Panc1 (cell line): ENCODE results near the gene SCGB1D4.
A peak's percentile ranks its signal among the peaks of the same experiment; 100 is the strongest.

Source experiments
- POLR2AphosphoS5 ChIP-seq: IDR thresholded peaks from 2 replicates; pipeline ENCODE4 v1.6.1; 2012; ENCODE audit warnings: mild to moderate bottlenecking, low read depth, low read length, moderate library complexity
- TCF7L2 ChIP-seq: IDR thresholded peaks from 2 replicates; pipeline ENCODE4 v1.6.1; 2011; ENCODE audit warnings: mild to moderate bottlenecking, low read depth, low read length, inconsistent platforms
- TF ChIP-seq, protein P1 (sequence below): fragments of 450-650 bp; IDR thresholded peaks from 2 replicates; pipeline ENCODE4 v1.5.1; 2017; ENCODE audit warnings: mild to moderate bottlenecking
- TF ChIP-seq, protein P2 (sequence below), 2 experiments: IDR thresholded peaks; 2 replicates each; pipeline ENCODE4 v1.6.1; 2011 to 2012; ENCODE audit warnings: low read depth in 2 of 2, control low read depth in 1 of 2, low read length in 1 of 2, mild to moderate bottlenecking in 1 of 2, moderate library complexity in 1 of 2; ENCODE audit not compliant: insufficient read depth in 1 of 2

DNA sequence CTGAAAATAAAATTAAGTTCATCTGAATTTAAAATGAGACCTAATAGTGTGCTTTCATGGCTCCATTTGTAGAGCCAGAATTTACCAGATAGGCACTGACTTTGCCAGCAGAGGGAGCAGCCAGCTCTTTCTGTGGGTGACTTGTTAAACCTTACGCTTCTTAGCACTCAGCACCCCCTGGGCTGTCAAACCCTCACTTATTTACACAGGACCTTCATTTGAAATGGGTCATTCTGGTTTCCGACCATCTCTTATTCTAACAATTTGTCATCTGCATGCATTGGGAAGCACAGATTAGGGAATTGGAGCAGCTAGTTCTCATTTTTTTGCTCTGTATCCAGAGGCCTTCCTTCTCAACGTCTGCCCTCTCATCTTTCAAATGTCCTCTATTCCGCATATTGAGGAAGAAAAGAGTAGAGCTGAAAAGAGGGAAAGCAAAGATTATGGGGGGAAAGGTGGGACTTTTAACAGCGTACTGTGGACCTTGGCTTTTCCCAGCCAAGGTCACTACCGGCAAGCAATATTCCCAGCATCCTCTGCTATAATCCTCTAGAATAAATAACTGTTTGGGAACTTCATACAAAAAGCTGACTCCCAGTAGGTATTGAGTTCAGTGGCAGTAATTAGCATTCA is 41.5 kb upstream of the SCGB1D4 start:
- TF ChIP-seq, protein P1, sequence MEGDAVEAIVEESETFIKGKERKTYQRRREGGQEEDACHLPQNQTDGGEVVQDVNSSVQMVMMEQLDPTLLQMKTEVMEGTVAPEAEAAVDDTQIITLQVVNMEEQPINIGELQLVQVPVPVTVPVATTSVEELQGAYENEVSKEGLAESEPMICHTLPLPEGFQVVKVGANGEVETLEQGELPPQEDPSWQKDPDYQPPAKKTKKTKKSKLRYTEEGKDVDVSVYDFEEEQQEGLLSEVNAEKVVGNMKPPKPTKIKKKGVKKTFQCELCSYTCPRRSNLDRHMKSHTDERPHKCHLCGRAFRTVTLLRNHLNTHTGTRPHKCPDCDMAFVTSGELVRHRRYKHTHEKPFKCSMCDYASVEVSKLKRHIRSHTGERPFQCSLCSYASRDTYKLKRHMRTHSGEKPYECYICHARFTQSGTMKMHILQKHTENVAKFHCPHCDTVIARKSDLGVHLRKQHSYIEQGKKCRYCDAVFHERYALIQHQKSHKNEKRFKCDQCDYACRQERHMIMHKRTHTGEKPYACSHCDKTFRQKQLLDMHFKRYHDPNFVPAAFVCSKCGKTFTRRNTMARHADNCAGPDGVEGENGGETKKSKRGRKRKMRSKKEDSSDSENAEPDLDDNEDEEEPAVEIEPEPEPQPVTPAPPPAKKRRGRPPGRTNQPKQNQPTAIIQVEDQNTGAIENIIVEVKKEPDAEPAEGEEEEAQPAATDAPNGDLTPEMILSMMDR, result peak; percentile 88
- TF ChIP-seq POLR2AphosphoS5, result no peak
- TF ChIP-seq, protein P2, sequence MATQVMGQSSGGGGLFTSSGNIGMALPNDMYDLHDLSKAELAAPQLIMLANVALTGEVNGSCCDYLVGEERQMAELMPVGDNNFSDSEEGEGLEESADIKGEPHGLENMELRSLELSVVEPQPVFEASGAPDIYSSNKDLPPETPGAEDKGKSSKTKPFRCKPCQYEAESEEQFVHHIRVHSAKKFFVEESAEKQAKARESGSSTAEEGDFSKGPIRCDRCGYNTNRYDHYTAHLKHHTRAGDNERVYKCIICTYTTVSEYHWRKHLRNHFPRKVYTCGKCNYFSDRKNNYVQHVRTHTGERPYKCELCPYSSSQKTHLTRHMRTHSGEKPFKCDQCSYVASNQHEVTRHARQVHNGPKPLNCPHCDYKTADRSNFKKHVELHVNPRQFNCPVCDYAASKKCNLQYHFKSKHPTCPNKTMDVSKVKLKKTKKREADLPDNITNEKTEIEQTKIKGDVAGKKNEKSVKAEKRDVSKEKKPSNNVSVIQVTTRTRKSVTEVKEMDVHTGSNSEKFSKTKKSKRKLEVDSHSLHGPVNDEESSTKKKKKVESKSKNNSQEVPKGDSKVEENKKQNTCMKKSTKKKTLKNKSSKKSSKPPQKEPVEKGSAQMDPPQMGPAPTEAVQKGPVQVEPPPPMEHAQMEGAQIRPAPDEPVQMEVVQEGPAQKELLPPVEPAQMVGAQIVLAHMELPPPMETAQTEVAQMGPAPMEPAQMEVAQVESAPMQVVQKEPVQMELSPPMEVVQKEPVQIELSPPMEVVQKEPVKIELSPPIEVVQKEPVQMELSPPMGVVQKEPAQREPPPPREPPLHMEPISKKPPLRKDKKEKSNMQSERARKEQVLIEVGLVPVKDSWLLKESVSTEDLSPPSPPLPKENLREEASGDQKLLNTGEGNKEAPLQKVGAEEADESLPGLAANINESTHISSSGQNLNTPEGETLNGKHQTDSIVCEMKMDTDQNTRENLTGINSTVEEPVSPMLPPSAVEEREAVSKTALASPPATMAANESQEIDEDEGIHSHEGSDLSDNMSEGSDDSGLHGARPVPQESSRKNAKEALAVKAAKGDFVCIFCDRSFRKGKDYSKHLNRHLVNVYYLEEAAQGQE (IDR thresholded peaks at IDR 0.05; ENCODE audit: insufficient read depth in 1 of 2, low read depth in 2 of 2, low read length in 1 of 2), result no peak
- TF ChIP-seq TCF7L2, result no peak
